Fibroblast of the aortic adventitia (primary cell): Measurements from ENCODE around the gene ECPAS. TPM values are rescaled to one million over a fixed set of nuclear protein-coding genes. Genes with fewer than 3 reads are reported as not detected.

Experiments
- DNase-seq: peaks from one replicate; pipeline ENCODE4 v3.0.0-alpha.2; 2010; ENCODE audit warnings: low read depth
- H3K4me3 ChIP-seq: 2 replicates; pipeline ENCODE4 v1.5.1; 2011; ENCODE audit warnings: low read depth, mild to moderate bottlenecking, control low read depth, low read length, moderate library complexity
- small RNA-seq: library from RNA; depleted of rRNA; stranded (forward); fragments of <200 nt; gene quantifications from one replicate; pipeline ENCODE3, GENCODE V24; 2012
- total RNA-seq: library from RNA; depleted of rRNA; stranded (reverse); fragments of >200 nt; gene quantifications from 2 replicates; pipeline ENCODE4 v1.2.3, GENCODE V29; 2012; ENCODE audit warnings: low replicate concordance
- TF ChIP-seq, protein P1 (sequence below): IDR thresholded peaks from 2 replicates; pipeline ENCODE4 v1.5.1; 2011; ENCODE audit warnings: mild to moderate bottlenecking, low read length, control low read depth, inconsistent platforms; ENCODE audit not compliant: insufficient read depth

ECPAS gene
- total RNA-seq, 1 donor: 114 TPM

DNA sequence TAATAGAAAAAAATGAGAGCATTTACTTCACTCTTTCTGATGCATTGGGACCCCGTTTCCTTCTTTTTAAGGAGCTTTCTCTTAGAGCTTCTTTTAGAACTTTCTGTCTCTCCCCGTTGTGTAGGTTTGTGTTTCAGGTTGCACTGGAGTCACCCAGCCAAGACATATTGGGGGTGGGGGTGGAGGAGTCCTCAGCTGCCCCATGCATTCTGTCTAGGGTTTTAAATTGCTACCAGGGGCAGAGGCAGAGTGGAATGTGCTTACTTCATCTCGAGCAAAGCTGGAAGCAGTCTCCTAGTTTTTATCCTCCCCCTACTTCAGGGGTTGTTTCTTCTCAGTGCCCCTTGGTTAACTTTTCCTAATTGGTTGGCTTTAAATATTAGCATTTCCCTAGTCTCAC lies 163.6 kb downstream of the ECPAS start:
- TF ChIP-seq, protein P1, sequence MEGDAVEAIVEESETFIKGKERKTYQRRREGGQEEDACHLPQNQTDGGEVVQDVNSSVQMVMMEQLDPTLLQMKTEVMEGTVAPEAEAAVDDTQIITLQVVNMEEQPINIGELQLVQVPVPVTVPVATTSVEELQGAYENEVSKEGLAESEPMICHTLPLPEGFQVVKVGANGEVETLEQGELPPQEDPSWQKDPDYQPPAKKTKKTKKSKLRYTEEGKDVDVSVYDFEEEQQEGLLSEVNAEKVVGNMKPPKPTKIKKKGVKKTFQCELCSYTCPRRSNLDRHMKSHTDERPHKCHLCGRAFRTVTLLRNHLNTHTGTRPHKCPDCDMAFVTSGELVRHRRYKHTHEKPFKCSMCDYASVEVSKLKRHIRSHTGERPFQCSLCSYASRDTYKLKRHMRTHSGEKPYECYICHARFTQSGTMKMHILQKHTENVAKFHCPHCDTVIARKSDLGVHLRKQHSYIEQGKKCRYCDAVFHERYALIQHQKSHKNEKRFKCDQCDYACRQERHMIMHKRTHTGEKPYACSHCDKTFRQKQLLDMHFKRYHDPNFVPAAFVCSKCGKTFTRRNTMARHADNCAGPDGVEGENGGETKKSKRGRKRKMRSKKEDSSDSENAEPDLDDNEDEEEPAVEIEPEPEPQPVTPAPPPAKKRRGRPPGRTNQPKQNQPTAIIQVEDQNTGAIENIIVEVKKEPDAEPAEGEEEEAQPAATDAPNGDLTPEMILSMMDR: no peak
- DNase-seq: no peak

DNA sequence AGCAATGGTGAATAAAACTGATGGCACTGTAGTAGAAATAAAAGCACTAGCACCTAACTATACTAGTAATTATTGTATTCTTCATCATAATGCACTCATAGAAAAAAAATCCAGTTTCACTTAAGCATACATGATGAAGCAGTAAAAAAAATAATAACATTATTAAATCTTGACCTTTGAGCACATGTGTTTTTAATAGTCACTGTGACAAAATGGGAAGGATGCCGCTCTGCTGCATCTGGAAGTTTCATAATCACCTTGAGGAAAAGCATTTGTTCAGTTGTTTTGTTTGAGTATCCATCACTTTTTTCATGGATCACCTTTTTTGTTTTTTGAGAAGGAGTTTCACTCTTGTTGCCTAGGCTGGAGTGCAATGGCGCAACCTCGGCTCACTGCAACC lies 167.4 kb downstream of the ECPAS start:
- no peak overlapping the region for H3K4me3 ChIP-seq
- DNase-seq: peak; percentile 27
- TF ChIP-seq, protein P1: no peak

More for the DNA sequence above, 163.6 kb downstream of the ECPAS start:
- no peak overlapping the region for H3K4me3 ChIP-seq

Small RNAs within 50 kb of the gene (small RNA-seq; reads per million reads assigned to genes)
- gene RNA5SP294: not detected

Other genes with a start within 250 kb of the ECPAS start
- 0.18 TPM in 1 of 2 replicates, not detected in the other for gene OR2K2, start 154.2 kb downstream of the ECPAS start, total RNA-seq
- gene ZNF483, start 40.8 kb upstream of the ECPAS start, total RNA-seq: 2.6 and 8.8 TPM in 2 replicates
- 76.0 and 88.4 TPM in 2 replicates for gene PTGR1, start 115.3 kb upstream of the ECPAS start, total RNA-seq
- 12.7 and 18.7 TPM in 2 replicates for gene DNAJC25, start 147.0 kb upstream of the ECPAS start, total RNA-seq
- gene GNG10, start 177.2 kb upstream of the ECPAS start, total RNA-seq: 43.6 and 144 TPM in 2 replicates